SH-SY5Y (cell line): ENCODE measurements around the gene TNRC18.

Experiments
- GATA2 ChIP-seq: IDR thresholded peaks from 2 replicates; pipeline ENCODE4 v1.6.1; 2011; ENCODE audit warnings: mild to moderate bottlenecking, low read depth, low read length
- GATA3 ChIP-seq: IDR thresholded peaks from 2 replicates; pipeline ENCODE4 v1.6.1; 2011; ENCODE audit warnings: low read depth, mild to moderate bottlenecking, low read length, moderate library complexity

The TNRC18 gene

DNA sequence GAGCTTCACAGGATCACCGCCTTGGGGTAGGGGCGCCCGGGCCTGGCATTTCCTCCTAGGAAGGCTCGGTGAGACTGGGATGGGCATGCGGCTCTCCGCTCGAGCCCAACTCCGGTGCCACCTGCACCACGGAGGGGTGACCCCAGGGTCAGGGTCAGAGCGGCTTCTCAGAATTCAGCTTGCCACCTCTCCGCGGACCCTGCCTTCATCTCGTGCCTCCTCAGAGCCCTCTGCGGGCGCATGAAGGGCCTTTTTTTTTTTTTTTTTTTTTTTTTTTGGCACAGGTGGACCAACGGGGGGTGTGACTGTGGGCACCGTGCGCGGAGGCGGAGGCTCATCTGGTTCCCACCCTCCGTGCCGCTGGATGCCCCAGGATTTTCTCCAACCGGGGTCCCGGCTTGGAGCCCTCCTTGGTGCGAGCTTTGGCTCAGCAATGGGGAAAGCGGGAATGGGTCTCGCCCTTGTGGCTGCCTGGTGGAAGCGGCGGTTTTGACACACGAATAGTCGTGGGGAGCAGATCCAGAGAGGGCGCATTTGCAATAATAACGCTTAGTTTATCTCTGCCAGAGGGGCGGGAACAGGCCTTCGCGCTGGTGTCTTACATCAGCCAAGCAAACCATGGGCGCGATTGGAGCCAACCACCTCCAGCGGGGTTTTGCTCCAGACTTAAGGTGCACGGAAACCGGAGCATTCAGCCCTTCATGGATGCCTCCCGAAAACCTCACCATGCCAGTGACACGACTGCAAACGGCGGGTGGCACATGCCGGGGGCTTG, 5.0 kb upstream of the TNRC18 start:
- TF ChIP-seq GATA2 (no peak), GATA3 (no peak)

GRCh38 chr7:5426226-5426475, 2.5 kb upstream of the TNRC18 start:
- no peak for TF ChIP-seq GATA2
- no peak for TF ChIP-seq GATA3

- TF ChIP-seq GATA2 = 0 out of 2 replicates have a peak, but pooled peaks have one; percentile 24
- no peak for TF ChIP-seq GATA3
Observed at GRCh38 chr7:5425507-5426225, 2.0 kb upstream of the TNRC18 start.

GRCh38 chr7:5424749-5425506, 1.3 kb upstream of the TNRC18 start:
- TF ChIP-seq GATA2 = no peak
- no peak for TF ChIP-seq GATA3

DNA sequence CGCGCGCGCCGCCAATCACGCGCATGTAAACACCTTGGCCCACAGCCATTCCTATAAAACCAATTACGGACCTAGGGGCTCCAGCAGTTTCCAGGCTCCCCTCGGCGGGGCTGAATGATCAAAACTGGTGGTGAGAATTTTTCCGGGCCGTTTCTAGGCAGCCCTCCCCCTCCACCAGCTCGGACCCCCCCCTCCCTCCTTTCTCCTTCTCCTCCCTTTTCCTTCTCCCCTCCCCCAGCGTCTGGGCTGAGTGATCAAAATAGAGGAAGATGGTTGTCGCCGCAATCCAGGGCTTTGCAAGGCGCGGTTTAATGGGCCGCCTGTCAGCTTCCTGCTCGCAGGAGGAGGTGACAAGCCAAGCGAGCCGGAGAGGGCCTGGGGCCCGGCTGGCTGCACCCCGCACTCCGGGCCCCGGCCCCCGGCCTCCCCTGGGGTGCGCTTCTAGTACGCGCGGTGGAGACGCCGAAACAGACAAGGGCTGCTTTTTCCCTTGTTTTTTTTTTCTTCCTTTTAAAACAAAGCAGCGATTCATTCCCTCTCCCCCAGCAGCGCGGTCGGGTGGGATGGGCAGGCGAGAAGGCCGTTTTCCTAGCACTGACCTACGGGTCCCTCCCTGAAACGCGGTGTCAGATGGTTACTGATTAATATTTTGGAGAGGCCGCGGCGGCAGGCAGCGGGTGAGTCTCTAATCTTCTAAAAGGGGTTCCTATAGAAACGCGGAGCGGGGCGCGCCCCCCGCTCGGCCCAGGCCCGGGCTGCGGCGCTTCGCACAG, 528 bp upstream of the TNRC18 start:
- peak; percentile 47; the same call in 1 of the 2 replicates for TF ChIP-seq GATA2
- no peak for TF ChIP-seq GATA3

DNA sequence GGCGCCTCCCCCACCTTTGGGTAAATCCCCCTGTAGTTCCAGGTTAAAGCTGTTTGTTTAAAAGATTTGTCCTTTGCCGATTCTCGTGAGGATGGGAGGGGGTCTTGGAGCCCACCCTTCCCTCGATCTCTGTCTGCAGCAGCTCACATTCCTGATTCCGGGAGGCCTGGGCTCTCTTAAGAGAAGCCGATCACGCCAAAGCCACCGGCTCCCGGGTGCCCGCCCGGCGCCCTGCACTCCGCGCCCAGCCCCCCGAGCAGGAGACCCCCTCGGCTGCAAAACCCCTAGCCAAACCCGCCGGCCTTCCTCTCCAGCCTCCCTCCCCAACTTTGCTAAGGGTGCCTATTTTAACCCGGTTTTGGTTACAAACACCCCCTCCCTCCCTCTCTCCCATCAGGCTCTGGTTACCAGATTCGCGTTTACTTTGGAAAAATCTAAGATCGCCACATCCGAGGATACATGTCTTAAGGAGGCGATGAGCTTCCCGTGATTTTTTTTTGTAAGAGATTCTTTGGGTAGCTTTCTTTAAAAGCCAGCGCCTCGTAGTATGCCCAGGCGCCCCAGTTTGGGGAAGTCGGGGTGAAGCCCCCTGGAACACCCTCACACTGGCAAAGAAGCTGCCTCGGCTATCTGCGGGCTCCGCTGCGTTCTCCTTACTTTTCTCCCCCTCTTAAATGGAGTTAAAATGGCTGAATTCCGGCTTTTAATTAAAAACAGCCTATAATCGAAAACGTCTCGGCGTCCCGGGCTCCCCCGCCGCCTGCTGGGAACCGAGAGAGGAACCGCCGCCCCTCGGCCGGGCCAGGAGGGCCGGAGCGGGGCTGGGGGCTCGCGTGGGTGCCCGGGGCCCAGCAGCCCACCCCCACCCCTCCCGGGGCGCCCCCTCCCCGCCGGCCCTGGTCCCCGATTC, 983 bp downstream of the TNRC18 start:
- TF ChIP-seq GATA2 (no peak), GATA3 (no peak)

DNA sequence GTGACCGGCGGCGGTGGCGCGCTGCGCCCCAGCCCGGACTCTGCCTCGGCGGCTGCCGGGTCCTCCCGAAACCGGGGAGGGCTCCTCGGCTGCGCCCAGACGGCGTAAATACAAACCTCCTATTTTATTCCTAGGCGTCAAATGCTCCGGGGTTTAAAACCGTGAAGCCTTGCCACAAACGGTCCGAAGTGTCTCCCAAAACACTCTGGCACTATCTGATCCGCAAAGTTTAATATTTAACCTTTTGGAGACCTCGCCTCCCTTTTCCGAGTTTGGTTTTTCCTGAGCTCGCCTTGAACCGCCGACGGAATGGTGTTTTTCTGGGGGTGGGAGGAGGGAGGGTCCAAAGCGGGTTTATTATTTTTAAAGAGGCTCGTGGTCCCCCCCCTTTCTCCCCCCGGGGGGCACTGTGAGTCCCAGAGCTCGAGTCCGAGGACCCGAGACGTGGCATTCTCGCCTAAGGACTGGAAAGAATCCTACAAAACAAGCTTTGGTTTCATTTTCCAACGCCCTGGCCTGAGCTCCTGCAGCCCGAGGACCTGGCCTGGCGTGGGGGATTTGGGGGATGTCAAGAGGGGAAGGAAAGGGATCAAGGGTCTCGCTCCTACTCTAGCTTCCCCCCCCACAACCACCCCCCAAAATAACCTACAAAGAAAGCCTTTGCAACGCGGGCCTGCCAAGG, 1.8 kb downstream of the TNRC18 start:
- TF ChIP-seq GATA2 = no peak

GRCh38 chr7:5420881-5421713, 2.5 kb downstream of the TNRC18 start:
- TF ChIP-seq GATA3 = no peak
- no peak for TF ChIP-seq GATA2

- TF ChIP-seq GATA2 (no peak), GATA3 (no peak)
Observed at GRCh38 chr7:5420067-5420880, 3.4 kb downstream of the TNRC18 start.

GRCh38 chr7:5419539-5420066, 4.0 kb downstream of the TNRC18 start:
- TF ChIP-seq GATA2 (no peak), GATA3 (no peak)

DNA sequence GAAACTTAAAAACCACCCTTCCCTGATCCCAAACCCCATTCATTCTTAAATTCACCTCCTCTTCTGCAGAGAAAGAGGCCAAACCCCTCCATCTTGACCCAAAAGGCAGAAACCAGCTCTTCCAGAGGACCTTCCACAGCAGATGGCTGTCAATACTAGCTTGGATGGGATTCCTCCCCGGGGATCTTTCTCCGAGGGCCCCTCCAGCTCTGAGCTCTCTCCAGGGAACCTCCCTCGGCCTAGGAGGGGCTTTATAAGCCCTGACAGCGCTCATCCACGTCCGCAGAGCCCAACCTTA, 5.4 kb downstream of the TNRC18 start:
- TF ChIP-seq GATA3 = no peak
- TF ChIP-seq GATA2 = no peak
